ENCODE results near the gene ITGB5.

DNA sequence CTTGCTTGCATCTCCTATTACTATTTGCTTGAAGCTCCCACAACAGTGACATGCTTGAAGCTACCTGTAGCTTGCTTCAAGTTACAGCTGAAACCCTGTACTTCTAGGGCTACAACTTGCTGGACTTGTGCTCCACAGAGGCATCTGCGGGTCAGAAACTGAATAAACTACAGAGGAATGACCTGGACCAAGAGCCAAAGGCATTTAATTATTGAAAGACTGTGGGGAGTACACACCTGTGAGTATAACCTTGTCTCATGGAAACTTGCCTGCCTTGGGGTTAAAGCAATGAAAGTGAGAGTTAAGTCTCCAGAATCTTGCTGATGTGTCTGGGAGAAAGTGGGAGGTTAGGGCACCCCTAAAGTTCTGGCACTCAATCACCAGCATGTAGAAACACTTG is 87.1 kb downstream of the ITGB5 start:
- TF ChIP-seq RAD21 (IDR thresholded peaks at IDR 0.05; ENCODE audit: low read depth): no peak
- TF ChIP-seq USF1 (IDR thresholded peaks at IDR 0.05): no peak
- TF ChIP-seq CEBPB (IDR thresholded peaks at IDR 0.05): no peak

All from Ishikawa (cell line).